ENCODE data around the gene ZNF90. TPM values are rescaled to one million over a fixed set of nuclear protein-coding genes. Genes with fewer than 3 reads are reported as not detected.
"Not testable (repeated sequence)": the region's sequence is repeated elsewhere in the genome, so short reads cannot be mapped to it uniquely, and the experiment has no call there.

Gene ZNF90
- total and polyA plus RNA-seq, 12 donors: 0.47 to 2.4 (median 0.75) TPM

DNA sequence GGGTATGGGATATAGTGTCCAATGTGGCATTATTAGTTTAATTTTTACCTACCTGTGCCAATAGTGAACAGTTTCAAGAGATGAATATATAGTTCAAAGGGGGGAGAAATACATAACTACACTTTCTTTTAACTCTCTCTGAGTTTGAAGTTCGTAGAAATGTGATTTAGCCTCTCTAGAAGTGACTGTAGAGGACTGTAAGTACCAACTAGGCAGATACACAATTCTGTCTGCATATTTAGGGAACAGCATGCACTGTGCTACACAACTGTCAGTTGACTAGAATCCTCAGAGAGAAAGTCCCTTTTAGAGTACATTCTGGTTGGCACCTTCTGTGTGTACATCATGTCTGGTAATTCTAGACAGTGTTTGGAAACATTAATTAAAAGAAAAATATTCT lies 17.5 kb upstream of the ZNF90 start:
- WGBS, 2 donors: 59 to 72% methylated on average over 1 of the region's 1 CpG
- DNase-seq: no peak
- no peaks in the 10 kb centered on the region for H3K4me1 ChIP-seq
- peaks cover 0 to 8% (median 0%) of the 10 kb centered on the region in 7 donors for H3K27me3 ChIP-seq
- no peaks in the 10 kb centered on the region for H3K9me3 ChIP-seq
- no peak overlapping the region for H3K27ac ChIP-seq
- no peaks in the 10 kb centered on the region for H3K36me3 ChIP-seq
- no peak for ATAC-seq
- TF ChIP-seq, protein P1, sequence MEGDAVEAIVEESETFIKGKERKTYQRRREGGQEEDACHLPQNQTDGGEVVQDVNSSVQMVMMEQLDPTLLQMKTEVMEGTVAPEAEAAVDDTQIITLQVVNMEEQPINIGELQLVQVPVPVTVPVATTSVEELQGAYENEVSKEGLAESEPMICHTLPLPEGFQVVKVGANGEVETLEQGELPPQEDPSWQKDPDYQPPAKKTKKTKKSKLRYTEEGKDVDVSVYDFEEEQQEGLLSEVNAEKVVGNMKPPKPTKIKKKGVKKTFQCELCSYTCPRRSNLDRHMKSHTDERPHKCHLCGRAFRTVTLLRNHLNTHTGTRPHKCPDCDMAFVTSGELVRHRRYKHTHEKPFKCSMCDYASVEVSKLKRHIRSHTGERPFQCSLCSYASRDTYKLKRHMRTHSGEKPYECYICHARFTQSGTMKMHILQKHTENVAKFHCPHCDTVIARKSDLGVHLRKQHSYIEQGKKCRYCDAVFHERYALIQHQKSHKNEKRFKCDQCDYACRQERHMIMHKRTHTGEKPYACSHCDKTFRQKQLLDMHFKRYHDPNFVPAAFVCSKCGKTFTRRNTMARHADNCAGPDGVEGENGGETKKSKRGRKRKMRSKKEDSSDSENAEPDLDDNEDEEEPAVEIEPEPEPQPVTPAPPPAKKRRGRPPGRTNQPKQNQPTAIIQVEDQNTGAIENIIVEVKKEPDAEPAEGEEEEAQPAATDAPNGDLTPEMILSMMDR (IDR thresholded peaks at IDR 0.05): no peak
- no peak overlapping the region for H3K4me3 ChIP-seq
- intact Hi-C loops (cut with DNase I): no loop called here

DNA sequence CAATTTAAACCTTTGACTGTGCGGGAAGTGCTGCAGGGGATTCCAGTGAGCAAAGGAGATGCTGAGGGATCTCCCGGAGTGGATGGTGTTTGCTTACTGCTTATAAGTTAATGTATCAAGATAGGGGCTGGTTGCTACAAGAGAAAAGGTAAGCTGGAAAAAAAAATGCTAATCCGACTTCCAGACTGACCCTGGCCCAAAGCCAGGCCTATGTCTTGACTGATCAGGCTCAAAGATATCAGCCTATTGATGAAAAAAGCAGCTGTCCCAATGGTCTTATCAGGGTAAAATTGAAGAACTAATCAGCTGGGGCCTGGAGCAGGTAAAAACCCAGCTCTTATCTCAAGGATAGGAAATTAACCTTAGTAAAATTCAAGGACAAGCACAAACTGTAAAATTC lies 10.9 kb upstream of the ZNF90 start:
- DNase-seq: no peak
- H3K27ac ChIP-seq: no peak overlapping the region
- WGBS, 2 donors: 40 to 46% methylated on average over 3 of the region's 3 CpGs
- no peaks in the 10 kb centered on the region for H3K4me1 ChIP-seq
- H3K9me3 ChIP-seq: peaks cover 0 to 20% (median 0%) of the 10 kb centered on the region in 11 donors
- TF ChIP-seq, protein P1 (IDR thresholded peaks at IDR 0.05): no peak
- intact Hi-C loops (cut with DNase I): no loop called here
- no peak for ATAC-seq
- H3K4me3 ChIP-seq: no peak overlapping the region
- peaks cover 0 to 26% (median 14%) of the 10 kb centered on the region in 7 donors for H3K27me3 ChIP-seq
- no peaks in the 10 kb centered on the region for H3K36me3 ChIP-seq

DNA sequence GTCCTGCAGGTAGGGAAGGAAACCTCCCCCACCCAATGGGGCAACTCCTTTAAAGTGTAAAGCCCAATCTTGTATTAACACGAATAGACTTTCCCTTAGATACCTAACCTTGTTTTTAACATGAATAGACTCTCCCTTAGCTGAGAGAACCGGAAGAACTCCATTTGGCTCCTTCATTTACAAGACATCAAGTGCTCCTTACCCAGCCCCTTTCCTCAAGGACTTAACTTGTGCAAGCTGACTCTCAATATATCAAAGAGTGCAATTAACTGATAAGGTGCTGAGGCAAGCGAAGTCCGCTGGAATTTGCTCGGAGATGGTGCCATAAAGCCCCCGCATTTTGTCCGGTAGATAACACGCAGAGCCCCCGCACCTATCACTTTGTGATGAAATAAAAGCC lies 9.9 kb upstream of the ZNF90 start:
- Histone ChIP-seq H3K27me3 (peaks cover 0 to 26% (median 14%) of the 10 kb centered on the region in 7 donors), H3K4me1 (no peaks in the 10 kb centered on the region), H3K36me3 (no peaks in the 10 kb centered on the region), H3K9me3 (peaks cover 0 to 21% (median 0%) of the 10 kb centered on the region in 11 donors), H3K27ac (no peak overlapping the region), H3K4me3 (no peak overlapping the region)
- ATAC-seq (no peak), DNase-seq (no peak)
- TF ChIP-seq, protein P1 (IDR thresholded peaks at IDR 0.05): no peak
- WGBS, 2 donors: 12 to 14% methylated on average over 9 of the region's 9 CpGs
- intact Hi-C loops (cut with DNase I): no loop called here

DNA sequence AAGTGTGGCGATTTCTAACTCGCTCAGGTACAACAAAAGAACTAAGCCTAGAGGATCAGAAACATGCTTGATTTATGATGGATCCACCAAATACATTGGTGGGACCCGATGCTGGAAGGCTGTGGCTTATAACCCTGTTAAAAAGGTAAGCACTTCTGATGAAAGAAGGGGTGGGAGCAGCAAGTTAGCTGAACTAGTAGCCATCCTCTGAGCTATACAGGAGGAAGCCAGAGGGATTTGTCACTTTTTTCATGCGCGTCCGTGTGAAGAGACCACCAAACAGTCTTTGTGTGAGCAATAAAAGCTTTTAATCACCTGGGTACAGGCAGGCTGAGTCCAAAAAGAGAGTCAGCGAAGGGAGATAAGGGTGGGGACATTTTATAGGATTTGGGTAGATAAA lies 9.2 kb upstream of the ZNF90 start:
- Histone ChIP-seq H3K27me3 (peaks cover 0 to 26% (median 14%) of the 10 kb centered on the region in 7 donors), H3K9me3 (peaks cover 0 to 21% (median 0%) of the 10 kb centered on the region in 11 donors)
- DNase-seq; H3K27ac ChIP-seq; ATAC-seq; intact Hi-C loops (cut with DNase I); H3K36me3 ChIP-seq; H3K4me1 ChIP-seq; H3K4me3 ChIP-seq: not testable (repeated sequence)
- WGBS, 2 donors: 35 to 37% methylated on average over 7 of the region's 7 CpGs

DNA sequence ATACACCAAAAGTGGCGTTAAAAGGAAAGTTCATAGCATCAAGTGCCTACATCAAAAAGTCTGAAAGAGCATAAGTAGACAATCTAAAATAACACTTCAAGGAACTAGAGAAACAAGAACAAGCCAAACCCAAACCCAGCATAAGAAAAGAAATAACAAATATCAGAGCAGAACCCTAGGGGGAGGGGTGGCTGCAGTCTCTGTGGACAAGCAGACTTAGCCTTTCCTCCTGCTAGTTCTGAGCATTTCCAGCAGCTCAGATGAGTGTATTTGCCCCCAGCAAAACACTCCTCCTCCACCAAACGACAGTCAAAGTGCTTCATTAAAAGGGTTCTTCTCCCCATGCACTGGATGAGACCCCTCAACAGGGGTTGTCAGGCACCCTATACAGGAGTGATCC lies 7.1 kb upstream of the ZNF90 start:
- DNase-seq (no peak), ATAC-seq (no peak)
- intact Hi-C loops (cut with DNase I): loop anchor here in 2 of 10 donors (10.0 kb wide), 2 partner anchors 94 to 164 kb away; partner anchors contain the start of gene ZNF486 (in 1 of the 2)
- 60 to 72% methylated on average over 2 of the region's 2 CpGs for WGBS, 2 donors
- no peak overlapping the region for H3K27ac ChIP-seq
- peaks cover 0 to 23% (median 0%) of the 10 kb centered on the region in 11 donors for H3K9me3 ChIP-seq
- no peak overlapping the region for H3K4me3 ChIP-seq
- no peaks in the 10 kb centered on the region for H3K4me1 ChIP-seq
- no peaks in the 10 kb centered on the region for H3K36me3 ChIP-seq
- TF ChIP-seq, protein P1 (IDR thresholded peaks at IDR 0.05): no peak
- H3K27me3 ChIP-seq: peaks cover 0 to 26% (median 14%) of the 10 kb centered on the region in 7 donors
